ENCODE data around the gene VPS26B. TPM values are rescaled to one million over a fixed set of nuclear protein-coding genes. Genes with fewer than 3 reads are reported as not detected.

VPS26B gene
- total RNA-seq, 4 donors from 2014 or later: 30.2 to 50.2 (median 41.7) TPM

- Histone ChIP-seq H3K4me1 (no peaks in the 10 kb centered on the region), H3K27ac (replicated peaks in 1 of 4) (no peak overlapping the region), H3K9me3 (no peaks in the 10 kb centered on the region), H3K27me3 (no peaks in the 10 kb centered on the region), H3K4me3 (no peak overlapping the region), H3K36me3 (no peaks in the 10 kb centered on the region)
- DNase-seq (ENCODE audit: extremely low spot score): peak; percentile 77
- no peak for TF ChIP-seq POLR2AphosphoS5 (IDR thresholded peaks at IDR 0.05)
- TF ChIP-seq EP300 (IDR thresholded peaks at IDR 0.05): no peak
- no peak for TF ChIP-seq POLR2A (IDR thresholded peaks at IDR 0.05; ENCODE audit: low read depth)
- TF ChIP-seq CTCF (IDR thresholded peaks at IDR 0.05): no peak
- intact Hi-C loops (cut with DNase I): no loop called here
- 79% methylated on average over 20 of the region's 20 CpGs for WGBS
These were observed 68.9 kb downstream of the VPS26B start for GRCh38 chr11:134293119-134294113.

DNA sequence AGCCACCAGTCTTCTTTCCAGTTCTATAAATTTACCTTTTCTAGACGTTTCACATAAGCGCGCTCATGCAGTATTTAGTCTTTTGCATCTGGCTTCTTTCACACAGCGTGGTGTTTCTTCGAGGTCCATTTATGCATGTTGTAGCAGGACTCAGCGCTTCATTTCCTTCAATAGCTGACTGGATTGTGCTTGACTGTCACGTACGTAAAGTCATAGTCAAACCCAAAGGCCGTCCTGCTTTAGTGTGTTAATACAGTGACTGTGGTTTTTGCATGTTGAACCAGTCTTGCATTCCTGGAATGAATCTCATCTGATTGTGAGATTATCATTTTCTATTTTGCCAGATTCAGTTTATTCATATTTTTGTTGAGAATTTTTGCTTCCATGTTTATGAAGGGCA, 70.2 kb downstream of the VPS26B start:
- DNase-seq (ENCODE audit: extremely low spot score): peak; percentile 83
- intact Hi-C loops (cut with DNase I): no loop called here
- TF ChIP-seq CTCF (IDR thresholded peaks at IDR 0.05): no peak
- TF ChIP-seq POLR2AphosphoS5 (IDR thresholded peaks at IDR 0.05): no peak
- TF ChIP-seq EP300 (IDR thresholded peaks at IDR 0.05): no peak
- no peak for TF ChIP-seq POLR2A (IDR thresholded peaks at IDR 0.05; ENCODE audit: low read depth)
- no peak overlapping the region for H3K27ac ChIP-seq (replicated peaks in 1 of 4)
- no peaks in the 10 kb centered on the region for H3K9me3 ChIP-seq
- no peak overlapping the region for H3K4me3 ChIP-seq
- H3K4me1 ChIP-seq: no peaks in the 10 kb centered on the region
- 90% methylated on average over 9 of the region's 9 CpGs for WGBS
- H3K27me3 ChIP-seq: no peaks in the 10 kb centered on the region
- H3K36me3 ChIP-seq: no peaks in the 10 kb centered on the region

Other genes with a start within 250 kb of the VPS26B start
- gene JAM3, start 155.6 kb upstream of the VPS26B start, total RNA-seq: 100 to 1,000 TPM in 2 of 4 donors, 10 to 100 TPM in 2; 84.2 to 122 (median 96.5) TPM
- 1 to 10 TPM; 6.2 to 9.6 (median 8.8) TPM for gene NCAPD3, start 704 bp upstream of the VPS26B start, total RNA-seq
- gene THYN1, start 28.7 kb downstream of the VPS26B start, total RNA-seq: 10 to 100 TPM; 34.1 to 59.6 (median 50.2) TPM
- 10 to 100 TPM; 18.3 to 25.0 (median 21.1) TPM for gene ACAD8, start 28.9 kb downstream of the VPS26B start, total RNA-seq
- under 1 TPM in 3 of 4 donors, not detected in 1; 0.29 to 0.42 (median 0.32) TPM for gene GLB1L3, start 51.7 kb downstream of the VPS26B start, total RNA-seq
- 10 to 100 TPM in 3 of 4 donors, 1 to 10 TPM in 1; 7.1 to 13.1 (median 10.5) TPM for gene GLB1L2, start 107.3 kb downstream of the VPS26B start, total RNA-seq
- gene B3GAT1, start 187.6 kb downstream of the VPS26B start, total RNA-seq: under 1 TPM; 0.13 to 0.66 (median 0.35) TPM